Gastrocnemius medialis (tissue), 4 donors: ENCODE results near the gene DPP8.

Source experiments
- POLR2A ChIP-seq, 2 donors: fragments of 450-650 bp; IDR thresholded peaks; one replicate each; pipeline ENCODE4 v1.6.1; 2017; ENCODE audit warnings: antibody characterized with exemption in 2 of 2, mild to moderate bottlenecking in 2 of 2, moderate library complexity in 2 of 2
- TF ChIP-seq, protein P1 (sequence below), 5 experiments: fragments of 450-650 bp in 3 of 5; fragments of 200-600 bp in 2 of 5; sonication (generic) in 2 of 5; IDR thresholded peaks in 4 of 5; conservative IDR thresholded peaks in 1 of 5; 1 replicate in 4 of 5; 2 replicates in 1 of 5; pipeline ENCODE4 v1.5.1; 2016 to 2019; ENCODE audit warnings: antibody characterized with exemption in 5 of 5, mild to moderate bottlenecking in 3 of 5, moderate library complexity in 3 of 5

DNA sequence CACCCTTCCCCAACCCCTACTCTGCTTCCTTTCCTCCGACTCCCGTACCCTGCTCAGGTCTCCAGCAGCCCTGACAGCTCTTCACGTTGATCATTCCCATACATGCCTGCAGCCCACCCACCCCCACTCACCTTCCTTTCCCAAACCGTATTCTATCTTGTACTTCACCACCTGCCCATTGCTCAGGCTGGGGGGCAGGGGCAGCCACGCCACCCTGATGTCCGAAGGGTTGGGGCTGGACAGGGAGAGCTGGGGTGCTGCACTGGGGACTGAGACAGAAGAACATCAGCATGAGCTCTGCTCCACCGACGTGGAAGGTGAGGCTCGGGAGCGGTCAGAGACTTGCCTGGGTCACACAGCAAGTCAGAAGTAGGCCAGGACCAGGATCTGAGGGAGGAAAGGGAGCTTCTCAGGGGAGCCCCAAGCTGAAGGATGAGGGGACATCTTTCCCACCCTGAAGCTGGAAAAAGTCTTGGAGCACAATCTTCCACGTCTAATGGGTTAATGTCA, 123.2 kb downstream of the DPP8 start:
- no peak for TF ChIP-seq POLR2A (IDR thresholded peaks at IDR 0.05)
- TF ChIP-seq, protein P1, sequence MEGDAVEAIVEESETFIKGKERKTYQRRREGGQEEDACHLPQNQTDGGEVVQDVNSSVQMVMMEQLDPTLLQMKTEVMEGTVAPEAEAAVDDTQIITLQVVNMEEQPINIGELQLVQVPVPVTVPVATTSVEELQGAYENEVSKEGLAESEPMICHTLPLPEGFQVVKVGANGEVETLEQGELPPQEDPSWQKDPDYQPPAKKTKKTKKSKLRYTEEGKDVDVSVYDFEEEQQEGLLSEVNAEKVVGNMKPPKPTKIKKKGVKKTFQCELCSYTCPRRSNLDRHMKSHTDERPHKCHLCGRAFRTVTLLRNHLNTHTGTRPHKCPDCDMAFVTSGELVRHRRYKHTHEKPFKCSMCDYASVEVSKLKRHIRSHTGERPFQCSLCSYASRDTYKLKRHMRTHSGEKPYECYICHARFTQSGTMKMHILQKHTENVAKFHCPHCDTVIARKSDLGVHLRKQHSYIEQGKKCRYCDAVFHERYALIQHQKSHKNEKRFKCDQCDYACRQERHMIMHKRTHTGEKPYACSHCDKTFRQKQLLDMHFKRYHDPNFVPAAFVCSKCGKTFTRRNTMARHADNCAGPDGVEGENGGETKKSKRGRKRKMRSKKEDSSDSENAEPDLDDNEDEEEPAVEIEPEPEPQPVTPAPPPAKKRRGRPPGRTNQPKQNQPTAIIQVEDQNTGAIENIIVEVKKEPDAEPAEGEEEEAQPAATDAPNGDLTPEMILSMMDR (IDR thresholded peaks at IDR 0.05 in 4 of 5, conservative IDR thresholded peaks at IDR 0.05 in 1 of 5) = no peak
